GM13977 (cell line): ENCODE measurements around the gene RNFT2.

Source experiments
- DNase-seq: peaks from one replicate; pipeline ENCODE4 v3.0.0; 2012; ENCODE audit warnings: low spot score
- CTCF ChIP-seq: IDR thresholded peaks from 2 replicates; pipeline ENCODE4 v1.5.1; 2012; ENCODE audit warnings: mild to moderate bottlenecking, control low read depth; ENCODE audit not compliant: insufficient read depth; ENCODE audit errors: extremely low read depth, missing control alignments
- in situ Hi-C: fragments of 300-500 bp; cut with MboI; formaldehyde crosslinking; loops from one replicate; pipeline ENCODE4 v1.12.0; 2022; ENCODE audit warnings: low sequenced_read_pairs, low pct_unique_long_range_greater_than_20kb, mixed read lengths, inconsistent platforms; ENCODE audit not compliant: unreplicated experiment

The RNFT2 gene

GRCh38 chr12:116880213-116880816, 142.2 kb downstream of the RNFT2 start:
- in situ Hi-C loops: no loop called here
- no peak for TF ChIP-seq CTCF
- peak; percentile 38 for DNase-seq

- DNase-seq: peak; percentile 86
- in situ Hi-C loops: no loop called here
- peak; percentile 32 for TF ChIP-seq CTCF
These were observed 142.8 kb downstream of the RNFT2 start for GRCh38 chr12:116880817-116881324.

GRCh38 chr12:116881325-116881876, 143.3 kb downstream of the RNFT2 start, which contains the start of gene HRK:
HRK (minus strand) TSS chr12:116881441; CDS start chr12:116881307, 134 bp downstream.
- DNase-seq: no peak
- no peak for TF ChIP-seq CTCF
- in situ Hi-C loops: no loop called here

GRCh38 chr12:116881877-116882507, 143.9 kb downstream of the RNFT2 start:
- no peak for DNase-seq
- TF ChIP-seq CTCF: no peak
- in situ Hi-C loops: no loop called here

- peak; percentile 8 for TF ChIP-seq CTCF
- in situ Hi-C loops: no loop called here
- peak; percentile 44 for DNase-seq
These were observed 144.6 kb downstream of the RNFT2 start for GRCh38 chr12:116882742-116883141.

- TF ChIP-seq CTCF: no peak
- in situ Hi-C loops: no loop called here
- DNase-seq: no peak
These were observed 146.8 kb downstream of the RNFT2 start for GRCh38 chr12:116884871-116885270.
